Calu3 (cell line): Measurements from ENCODE around the gene STK38. TPM values are rescaled to one million over a fixed set of nuclear protein-coding genes. Genes with fewer than 3 reads are reported as not detected.

Experiments used
- BruUV-seq: library from RNA; stranded (reverse); fragments of 400-500 nt; replicated peaks from 2 replicates; lab custom pipeline; 2021; lab: Mats Ljungman, UMichigan
- CTCF ChIA-PET: fragments of 300-600 bp; sonication (Branson Sonifier 250); formaldehyde crosslinking; loops from one replicate; lab custom pipeline; 2022; ENCODE audit warnings: antibody characterized with exemption; lab: Charles Lee
- DNase-seq: peaks from one replicate; pipeline ENCODE4 v3.0.0; 2022
- H3K27ac Mint-ChIP-seq: one replicate; pipeline ENCODE4 v1.8.0; 2022; ENCODE audit warnings: mixed read lengths; ENCODE audit not compliant: unreplicated experiment
- H3K27me3 Mint-ChIP-seq: one replicate; pipeline ENCODE4 v1.8.0; 2022; ENCODE audit warnings: mixed read lengths; ENCODE audit not compliant: unreplicated experiment
- H3K36me3 Mint-ChIP-seq: one replicate; pipeline ENCODE4 v1.8.0; 2022; ENCODE audit warnings: mild to moderate bottlenecking, moderate library complexity, mixed read lengths; ENCODE audit not compliant: insufficient read depth, unreplicated experiment
- H3K4me1 Mint-ChIP-seq: one replicate; pipeline ENCODE4 v1.8.0; 2022; ENCODE audit warnings: mild to moderate bottlenecking, low read depth, mixed read lengths; ENCODE audit not compliant: unreplicated experiment
- H3K4me3 Mint-ChIP-seq: one replicate; pipeline ENCODE4 v1.8.0; 2022; ENCODE audit warnings: mild to moderate bottlenecking, low read depth, moderate library complexity, mixed read lengths; ENCODE audit not compliant: unreplicated experiment
- H3K9me3 Mint-ChIP-seq: one replicate; pipeline ENCODE4 v1.8.0; 2022; ENCODE audit warnings: low read depth, mixed read lengths; ENCODE audit not compliant: unreplicated experiment
- CTCF ChIP-seq: fragments of 200-600 bp; IDR thresholded peaks from one replicate; pipeline ENCODE4 v1.8.0; 2022; ENCODE audit warnings: antibody characterized with exemption; ENCODE audit not compliant: unreplicated experiment
- intact Hi-C: fragments of 100-400 bp; cut with micrococcal nuclease; formaldehyde crosslinking; loops from one replicate; pipeline ENCODE4 v1.10.0; 2022; ENCODE audit not compliant: unreplicated experiment
- total RNA-seq: library from RNA; stranded (reverse); gene quantifications from 2 replicates; pipeline ENCODE4 v1.2.3, GENCODE V29; 2022

The STK38 gene
- total RNA-seq, 1 experiment from 2014 or later, result 70.3 TPM

GRCh38 chr6:36501686-36502085, 45.6 kb downstream of the STK38 start:
- TF ChIP-seq CTCF, result no peak
- no TSS peak for BruUV-seq
- no peak overlapping the region for H3K4me3 Mint-ChIP-seq
- H3K27me3 Mint-ChIP-seq, result no peaks in the 10 kb centered on the region
- H3K36me3 Mint-ChIP-seq, result peaks cover 52% of the 10 kb centered on the region
- H3K9me3 Mint-ChIP-seq, result no peaks in the 10 kb centered on the region
- DNase-seq, result no peak
- intact Hi-C loops, result loop anchor here (2.0 kb wide), 1 partner anchor 13 kb away; no protein-coding TSS in a partner anchor
- CTCF ChIA-PET, result no interaction called here
- no peak overlapping the region for H3K27ac Mint-ChIP-seq
- H3K4me1 Mint-ChIP-seq, result peaks cover 20% of the 10 kb centered on the region

DNA sequence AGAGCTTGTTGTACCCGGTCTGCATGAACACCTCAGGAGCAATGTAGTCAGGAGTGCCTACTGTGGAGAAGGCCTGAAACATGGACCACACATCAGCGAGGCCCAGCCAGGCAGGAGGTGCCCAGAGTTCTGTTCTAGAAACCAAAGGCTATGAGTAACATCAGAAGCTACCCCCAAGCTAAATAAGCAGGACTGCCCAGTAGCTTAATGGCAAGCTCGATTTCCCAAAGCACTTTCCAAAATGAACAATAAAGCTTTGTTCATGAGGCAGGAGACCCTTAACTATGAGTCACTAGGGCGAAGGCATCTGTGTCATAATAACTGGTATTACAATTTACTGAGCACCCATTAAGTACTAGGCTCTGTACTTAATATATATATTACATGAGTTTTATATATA, 47.4 kb downstream of the STK38 start:
- H3K9me3 Mint-ChIP-seq, result no peaks in the 10 kb centered on the region
- H3K27me3 Mint-ChIP-seq, result no peaks in the 10 kb centered on the region
- TF ChIP-seq CTCF, result no peak
- no peak overlapping the region for H3K4me3 Mint-ChIP-seq
- no peak overlapping the region for H3K27ac Mint-ChIP-seq
- H3K36me3 Mint-ChIP-seq, result peaks cover 52% of the 10 kb centered on the region
- DNase-seq, result no peak
- intact Hi-C loops, result loop anchor here (2.0 kb wide), 1 partner anchor 15 kb away; no protein-coding TSS in a partner anchor
- CTCF ChIA-PET, result interaction anchor here (0.8 to 1.0 kb wide), 3 partner anchors 21 to 260 kb away, joined by 3 to 4 read pairs (median 3); no protein-coding TSS in a partner anchor
- no TSS peak for BruUV-seq
- H3K4me1 Mint-ChIP-seq, result peaks cover 5% of the 10 kb centered on the region

GRCh38 chr6:36495086-36495485, 52.2 kb downstream of the STK38 start:
- no peaks in the 10 kb centered on the region for H3K4me1 Mint-ChIP-seq
- H3K9me3 Mint-ChIP-seq, result no peaks in the 10 kb centered on the region
- no peaks in the 10 kb centered on the region for H3K27me3 Mint-ChIP-seq
- intact Hi-C loops, result no loop called here
- H3K27ac Mint-ChIP-seq, result no peak overlapping the region
- H3K36me3 Mint-ChIP-seq, result peaks cover 64% of the 10 kb centered on the region
- no peak for DNase-seq
- TF ChIP-seq CTCF, result no peak
- CTCF ChIA-PET, result interaction anchor here (1.2 kb wide), 1 partner anchor 34 kb away, joined by 3 read pairs; no protein-coding TSS in a partner anchor
- no peak overlapping the region for H3K4me3 Mint-ChIP-seq
- no TSS peak for BruUV-seq

- CTCF ChIA-PET, result no interaction called here
- Mint-ChIP-seq H3K27me3 (no peaks in the 10 kb centered on the region), H3K4me1 (no peaks in the 10 kb centered on the region), H3K9me3 (no peaks in the 10 kb centered on the region), H3K27ac (peak overlapping the region; percentile 18), H3K36me3 (peaks cover 57% of the 10 kb centered on the region), H3K4me3 (no peak overlapping the region)
- no peak for DNase-seq
- intact Hi-C loops, result no loop called here
- no peak for TF ChIP-seq CTCF
- BruUV-seq, result TSS peak; percentile 61
Measured at GRCh38 chr6:36493859-36494258, 53.4 kb downstream of the STK38 start.
